ENCODE data around the gene EPHB2.

EPHB2 gene

DNA sequence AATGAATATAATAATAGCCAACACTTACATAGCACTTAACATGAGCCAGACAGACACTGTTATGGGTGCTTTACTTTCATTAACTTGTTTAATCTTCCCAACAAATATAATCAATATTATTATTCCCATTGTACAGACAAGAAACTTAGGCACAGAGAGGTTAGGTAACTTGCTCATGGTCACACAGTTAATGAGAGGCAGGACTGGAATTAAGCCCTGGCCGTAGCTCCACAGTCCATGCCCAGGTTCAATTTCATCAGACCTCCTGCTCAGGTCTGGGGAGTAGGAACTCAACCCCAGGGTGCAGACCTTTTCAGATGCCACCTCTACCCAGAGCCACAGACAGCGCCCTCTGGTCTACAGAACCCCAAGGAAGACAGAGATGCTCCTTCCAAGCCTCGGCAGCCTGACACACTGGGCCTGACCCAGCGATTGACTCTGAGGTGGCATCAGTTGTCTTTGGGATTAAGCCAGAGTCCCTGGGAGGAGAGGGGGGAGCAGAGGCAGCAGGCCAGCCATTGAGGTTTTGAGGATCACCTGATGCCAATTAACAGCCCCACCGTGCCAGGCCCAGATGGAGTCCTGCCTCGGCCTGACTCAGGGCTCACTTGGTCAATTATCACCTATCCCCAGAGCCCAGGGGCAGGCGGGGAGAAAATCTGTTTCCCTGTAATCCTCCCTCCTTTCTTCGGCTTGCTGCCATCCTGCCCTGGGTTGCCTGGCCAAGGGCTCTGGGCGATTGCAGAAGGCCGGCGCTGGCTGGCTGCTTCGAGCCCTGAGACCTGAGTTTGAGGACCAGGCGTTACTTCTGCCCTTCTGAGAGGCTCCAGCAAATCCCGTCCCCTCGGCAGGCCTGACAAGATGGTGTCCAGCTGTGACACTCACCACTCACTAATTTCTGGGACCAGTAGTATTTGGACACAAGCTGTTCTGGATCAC is 145.3 kb downstream of the EPHB2 start:
- Histone ChIP-seq H2AFZ (ENCODE audit: low read length) (no peak overlapping the region), H4K20me1 (ENCODE audit: insufficient read depth, low read length) (no peaks in the 10 kb centered on the region), H3K9me3 (replicated peaks; ENCODE audit: insufficient read depth, low read length) (no peaks in the 10 kb centered on the region), H3K9me2 (replicated peaks; ENCODE audit: insufficient read depth, low read length) (no peaks in the 10 kb centered on the region), H3K27me3 (replicated peaks; ENCODE audit: insufficient read depth, low read length) (peaks cover 94% of the 10 kb centered on the region), H3K4me3 (ENCODE audit: low read length) (no peak overlapping the region), H3K79me2 (ENCODE audit: low read length) (no peaks in the 10 kb centered on the region), H3K9ac (ENCODE audit: low read length) (no peak overlapping the region), H3F3A (ENCODE audit: insufficient read depth, low read length) (no peaks in the 10 kb centered on the region), H3K4me2 (ENCODE audit: low read depth, low read length) (no peak overlapping the region), H3K27ac (ENCODE audit: low read length) (no peak overlapping the region), H3K4me1 (ENCODE audit: low read length) (no peaks in the 10 kb centered on the region), H3K36me3 (replicated peaks; ENCODE audit: insufficient read depth, low read length) (no peaks in the 10 kb centered on the region)
- TF ChIP-seq EZH2phosphoT487 (IDR thresholded peaks at IDR 0.05; ENCODE audit: low read length) = no peak
- DNase-seq = no peak

DNA sequence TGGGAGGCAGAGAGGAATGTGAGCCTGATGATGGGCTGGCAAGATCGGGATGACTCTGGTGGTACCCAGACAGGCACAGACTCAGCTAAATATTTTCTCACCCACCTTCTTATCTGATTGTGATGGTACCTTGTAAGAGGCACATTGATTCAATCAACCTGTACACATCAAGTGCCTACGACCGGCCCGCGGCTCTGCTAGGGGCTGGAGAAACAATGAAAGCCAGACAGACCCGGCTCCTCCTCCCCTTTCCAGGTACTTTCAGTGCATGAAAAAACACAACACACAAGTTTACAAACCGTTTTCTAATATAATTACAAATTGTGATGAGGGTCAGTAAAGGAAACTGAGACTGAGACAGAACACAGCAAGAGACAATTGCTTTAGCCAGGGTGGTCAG is 147.0 kb downstream of the EPHB2 start:
- Histone ChIP-seq H2AFZ (ENCODE audit: low read length) (no peak overlapping the region), H3K9me2 (replicated peaks; ENCODE audit: insufficient read depth, low read length) (no peaks in the 10 kb centered on the region), H3K4me3 (ENCODE audit: low read length) (no peak overlapping the region), H3K9ac (ENCODE audit: low read length) (no peak overlapping the region), H3K79me2 (ENCODE audit: low read length) (no peaks in the 10 kb centered on the region), H3K27me3 (replicated peaks; ENCODE audit: insufficient read depth, low read length) (peaks cover 94% of the 10 kb centered on the region), H3K4me2 (ENCODE audit: low read depth, low read length) (no peak overlapping the region), H3K4me1 (ENCODE audit: low read length) (no peaks in the 10 kb centered on the region), H3K9me3 (replicated peaks; ENCODE audit: insufficient read depth, low read length) (no peaks in the 10 kb centered on the region), H3K36me3 (replicated peaks; ENCODE audit: insufficient read depth, low read length) (no peaks in the 10 kb centered on the region), H3F3A (ENCODE audit: insufficient read depth, low read length) (no peaks in the 10 kb centered on the region), H4K20me1 (ENCODE audit: insufficient read depth, low read length) (no peaks in the 10 kb centered on the region), H3K27ac (ENCODE audit: low read length) (no peak overlapping the region)
- no peak for DNase-seq
- TF ChIP-seq EZH2 (optimal IDR thresholded peaks at IDR 0.05; ENCODE audit: low read depth, low read length) (no peak), EZH2phosphoT487 (IDR thresholded peaks at IDR 0.05; ENCODE audit: low read length) (no peak)
- TF ChIP-seq, protein P1, sequence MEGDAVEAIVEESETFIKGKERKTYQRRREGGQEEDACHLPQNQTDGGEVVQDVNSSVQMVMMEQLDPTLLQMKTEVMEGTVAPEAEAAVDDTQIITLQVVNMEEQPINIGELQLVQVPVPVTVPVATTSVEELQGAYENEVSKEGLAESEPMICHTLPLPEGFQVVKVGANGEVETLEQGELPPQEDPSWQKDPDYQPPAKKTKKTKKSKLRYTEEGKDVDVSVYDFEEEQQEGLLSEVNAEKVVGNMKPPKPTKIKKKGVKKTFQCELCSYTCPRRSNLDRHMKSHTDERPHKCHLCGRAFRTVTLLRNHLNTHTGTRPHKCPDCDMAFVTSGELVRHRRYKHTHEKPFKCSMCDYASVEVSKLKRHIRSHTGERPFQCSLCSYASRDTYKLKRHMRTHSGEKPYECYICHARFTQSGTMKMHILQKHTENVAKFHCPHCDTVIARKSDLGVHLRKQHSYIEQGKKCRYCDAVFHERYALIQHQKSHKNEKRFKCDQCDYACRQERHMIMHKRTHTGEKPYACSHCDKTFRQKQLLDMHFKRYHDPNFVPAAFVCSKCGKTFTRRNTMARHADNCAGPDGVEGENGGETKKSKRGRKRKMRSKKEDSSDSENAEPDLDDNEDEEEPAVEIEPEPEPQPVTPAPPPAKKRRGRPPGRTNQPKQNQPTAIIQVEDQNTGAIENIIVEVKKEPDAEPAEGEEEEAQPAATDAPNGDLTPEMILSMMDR (IDR thresholded peaks at IDR 0.05; ENCODE audit: low read length) = no peak

DNA sequence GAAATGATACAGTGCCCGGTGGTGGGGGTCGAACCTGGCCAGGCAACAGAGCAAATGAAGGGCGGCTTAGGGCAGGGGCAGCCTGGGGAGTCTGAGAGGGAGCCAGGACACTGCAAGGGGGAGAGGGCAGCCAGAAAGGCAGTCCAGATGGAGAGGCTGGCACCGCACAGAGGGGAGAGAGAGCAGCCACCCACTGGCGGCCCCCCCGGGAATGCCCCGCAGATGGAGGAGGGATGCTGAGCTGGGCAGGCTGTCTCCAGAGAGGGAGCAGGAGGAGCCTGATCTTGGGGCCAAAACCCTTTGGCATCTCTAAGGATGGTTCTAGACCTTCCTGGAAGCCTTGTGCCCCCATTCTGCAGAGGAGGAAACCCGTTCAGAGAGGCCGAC is 149.8 kb downstream of the EPHB2 start:
- Histone ChIP-seq H3F3A (ENCODE audit: insufficient read depth, low read length) (no peaks in the 10 kb centered on the region), H2AFZ (ENCODE audit: low read length) (no peak overlapping the region), H3K79me2 (ENCODE audit: low read length) (no peaks in the 10 kb centered on the region), H3K9me3 (replicated peaks; ENCODE audit: insufficient read depth, low read length) (no peaks in the 10 kb centered on the region), H3K4me3 (ENCODE audit: low read length) (no peak overlapping the region), H3K4me1 (ENCODE audit: low read length) (no peaks in the 10 kb centered on the region), H3K4me2 (ENCODE audit: low read depth, low read length) (no peak overlapping the region), H3K9ac (ENCODE audit: low read length) (no peak overlapping the region), H4K20me1 (ENCODE audit: insufficient read depth, low read length) (no peaks in the 10 kb centered on the region), H3K27ac (ENCODE audit: low read length) (no peak overlapping the region), H3K27me3 (replicated peaks; ENCODE audit: insufficient read depth, low read length) (peaks cover 97% of the 10 kb centered on the region), H3K36me3 (replicated peaks; ENCODE audit: insufficient read depth, low read length) (no peaks in the 10 kb centered on the region), H3K9me2 (replicated peaks; ENCODE audit: insufficient read depth, low read length) (no peaks in the 10 kb centered on the region)
- DNase-seq = no peak
- no peak for TF ChIP-seq EZH2phosphoT487 (IDR thresholded peaks at IDR 0.05; ENCODE audit: low read length)
- TF ChIP-seq, protein P1 (IDR thresholded peaks at IDR 0.05; ENCODE audit: low read length) = no peak
- no peak for TF ChIP-seq EZH2 (optimal IDR thresholded peaks at IDR 0.05; ENCODE audit: low read depth, low read length)

DNA sequence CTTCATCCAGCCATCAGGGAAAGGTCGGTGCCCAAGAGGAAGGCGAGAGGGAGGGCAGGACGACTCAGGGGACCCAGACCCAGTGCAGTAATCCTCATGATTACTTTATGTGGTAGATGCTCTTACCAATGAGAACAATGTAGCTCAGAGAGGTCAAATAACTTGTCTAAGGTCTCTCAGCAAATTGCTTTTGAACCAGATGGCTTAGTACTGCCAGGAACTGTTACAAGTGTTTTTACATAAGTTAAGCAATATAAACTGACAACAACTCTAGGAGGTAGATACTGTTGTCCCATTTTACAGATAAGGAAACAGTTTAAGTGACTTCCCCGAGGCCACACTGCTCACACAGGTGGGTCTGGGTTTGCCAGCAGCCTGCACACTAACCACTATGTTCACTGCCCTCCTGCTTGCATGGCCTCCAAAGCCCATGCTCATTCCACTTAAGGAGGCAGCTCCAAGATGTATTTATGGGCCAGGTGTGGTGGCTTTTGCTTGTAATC is 150.3 kb downstream of the EPHB2 start:
- Histone ChIP-seq H3K4me1 (ENCODE audit: low read length) (no peaks in the 10 kb centered on the region), H3K9me3 (replicated peaks; ENCODE audit: insufficient read depth, low read length) (no peaks in the 10 kb centered on the region), H3K9ac (ENCODE audit: low read length) (no peak overlapping the region), H3K4me3 (ENCODE audit: low read length) (no peak overlapping the region), H3K36me3 (replicated peaks; ENCODE audit: insufficient read depth, low read length) (no peaks in the 10 kb centered on the region), H3K79me2 (ENCODE audit: low read length) (no peaks in the 10 kb centered on the region), H2AFZ (ENCODE audit: low read length) (no peak overlapping the region), H4K20me1 (ENCODE audit: insufficient read depth, low read length) (no peaks in the 10 kb centered on the region), H3K27ac (ENCODE audit: low read length) (no peak overlapping the region), H3K27me3 (replicated peaks; ENCODE audit: insufficient read depth, low read length) (peaks cover 97% of the 10 kb centered on the region), H3K9me2 (replicated peaks; ENCODE audit: insufficient read depth, low read length) (no peaks in the 10 kb centered on the region), H3K4me2 (ENCODE audit: low read depth, low read length) (no peak overlapping the region), H3F3A (ENCODE audit: insufficient read depth, low read length) (no peaks in the 10 kb centered on the region)
- no peak for TF ChIP-seq EZH2 (optimal IDR thresholded peaks at IDR 0.05; ENCODE audit: low read depth, low read length)
- no peak for TF ChIP-seq EZH2phosphoT487 (IDR thresholded peaks at IDR 0.05; ENCODE audit: low read length)
- TF ChIP-seq, protein P1 (IDR thresholded peaks at IDR 0.05; ENCODE audit: low read length) = no peak
- DNase-seq = no peak

All from MM.1S (cell line).